HG02970 (cell line): ENCODE data around the gene SLC10A7.

Source experiments
- ATAC-seq: cut with Tn5 transposase; IDR thresholded peaks from one replicate; pipeline ENCODE4 v1.9.1; 2021; ENCODE audit warnings: mild to moderate bottlenecking, moderate library complexity, moderate number of reproducible peaks; ENCODE audit not compliant: unreplicated experiment, low FRiP score

The SLC10A7 gene

GRCh38 chr4:146237092-146237491 is 284.6 kb downstream of the SLC10A7 start:
- no peak for ATAC-seq

DNA sequence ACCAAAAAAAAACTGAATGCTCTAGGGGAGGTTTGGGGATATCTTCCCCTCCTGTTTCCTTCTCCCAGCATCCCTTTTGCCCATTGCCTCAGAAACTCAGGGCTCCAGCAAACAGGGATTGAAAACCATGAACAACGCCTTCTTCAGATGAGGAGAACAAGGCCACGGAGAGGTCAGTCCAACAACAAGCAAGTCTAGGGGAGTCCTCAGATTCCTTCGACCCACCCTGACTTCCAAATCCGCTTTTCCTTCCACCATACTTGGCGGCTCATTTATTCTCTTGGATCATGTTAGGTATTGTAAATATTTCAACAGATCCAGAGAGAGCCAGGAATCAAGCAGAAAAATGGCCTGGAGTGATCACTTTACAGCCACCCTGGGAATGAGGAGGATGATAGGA is 285.5 kb downstream of the SLC10A7 start:
- no peak for ATAC-seq

- ATAC-seq: no peak
These were observed 286.0 kb downstream of the SLC10A7 start for GRCh38 chr4:146235654-146236177.

DNA sequence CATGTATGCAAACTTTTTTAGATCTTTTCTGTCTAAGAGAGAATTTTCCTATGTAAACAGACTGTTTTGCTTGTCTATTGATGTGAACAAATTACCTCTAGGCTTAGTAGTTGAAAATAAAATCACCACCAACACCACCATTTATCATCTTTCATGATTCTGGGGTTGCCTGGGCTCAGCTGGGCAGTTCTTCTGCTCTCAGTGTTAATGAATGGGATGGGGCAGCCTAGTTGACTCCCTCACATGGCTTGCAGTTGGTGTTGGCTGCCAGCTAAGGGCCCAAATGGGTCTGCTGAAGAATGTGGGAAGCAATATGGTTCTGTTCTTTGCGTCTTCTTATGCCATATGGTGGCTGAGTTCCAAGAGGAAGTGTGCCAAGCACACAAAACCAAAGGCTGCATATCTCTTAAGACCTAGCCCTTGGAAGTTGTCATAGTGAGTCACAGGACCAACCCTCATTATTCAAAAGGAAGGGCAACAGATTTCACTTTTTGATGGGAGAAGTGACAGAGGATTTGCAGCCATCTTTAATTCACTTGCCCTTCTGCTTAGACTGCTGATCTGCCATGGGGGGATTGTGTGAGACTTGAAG is 289.5 kb downstream of the SLC10A7 start:
- no peak for ATAC-seq

DNA sequence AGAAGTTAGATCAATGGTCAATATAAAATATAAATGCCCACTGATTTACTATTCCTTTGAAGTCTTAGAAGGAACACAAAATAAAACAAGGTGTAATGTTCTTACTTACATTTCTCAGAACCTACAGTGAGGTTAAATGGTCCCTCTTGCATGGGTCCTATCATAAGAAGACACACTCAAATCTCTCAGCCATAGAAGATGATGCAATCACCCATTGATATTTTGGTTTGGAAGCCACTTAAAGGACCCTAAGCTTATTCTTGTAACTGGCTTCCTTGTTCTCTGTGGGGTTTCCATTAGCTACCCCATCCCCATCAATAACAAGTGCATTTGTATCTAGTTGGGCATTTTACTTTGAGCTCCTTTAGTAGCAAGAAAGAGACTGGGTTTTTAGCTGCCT is 292.3 kb downstream of the SLC10A7 start:
- no peak for ATAC-seq

- no peak for ATAC-seq
These were observed 297.3 kb downstream of the SLC10A7 start for GRCh38 chr4:146224326-146224966.

DNA sequence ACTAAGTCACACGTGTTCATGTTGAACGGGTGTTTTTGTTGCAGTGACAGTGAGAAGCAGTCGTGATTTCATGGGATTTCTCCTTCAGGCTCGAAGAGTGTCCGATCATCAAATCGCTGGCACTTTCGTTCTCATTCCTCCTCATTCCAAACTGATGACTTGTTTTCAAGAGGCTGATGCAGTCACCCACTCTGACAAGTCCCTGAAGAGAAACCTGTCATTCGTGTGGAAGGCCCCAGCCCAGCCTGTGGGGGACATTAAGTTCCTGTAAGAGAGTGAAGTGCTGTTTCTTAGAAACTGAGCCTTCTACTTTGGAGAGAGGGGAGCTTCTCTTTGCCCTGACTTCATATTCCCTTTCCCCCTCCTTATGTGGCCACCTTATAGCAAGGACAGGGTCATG is 299.4 kb downstream of the SLC10A7 start:
- ATAC-seq: no peak

- no peak for ATAC-seq
These were observed 307.5 kb downstream of the SLC10A7 start, which contains the start of gene REELD1 for GRCh38 chr4:146214238-146214637. REELD1 (plus strand) TSS chr4:146214538; CDS start chr4:146216953, 2,415 bp downstream.

DNA sequence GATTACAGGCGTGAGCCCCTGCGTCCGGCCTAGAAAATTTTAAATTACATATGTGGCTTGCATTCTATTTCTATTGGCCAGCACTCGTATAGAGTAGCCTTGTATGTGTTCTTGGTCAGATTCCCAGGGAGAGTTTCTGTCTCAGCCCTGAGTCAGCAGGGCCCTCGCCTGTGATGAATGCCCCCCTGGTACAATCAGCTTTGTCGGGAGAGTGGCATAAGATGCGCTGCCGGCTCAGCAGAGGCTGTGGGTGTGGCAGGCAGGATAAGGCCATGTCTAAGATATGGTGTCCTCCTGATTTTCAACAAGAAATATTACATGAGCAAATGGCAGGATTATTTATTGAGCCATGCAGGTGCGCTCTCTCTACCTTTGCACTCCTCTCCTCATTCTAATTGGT is 309.0 kb downstream of the SLC10A7 start:
- no peak for ATAC-seq

DNA sequence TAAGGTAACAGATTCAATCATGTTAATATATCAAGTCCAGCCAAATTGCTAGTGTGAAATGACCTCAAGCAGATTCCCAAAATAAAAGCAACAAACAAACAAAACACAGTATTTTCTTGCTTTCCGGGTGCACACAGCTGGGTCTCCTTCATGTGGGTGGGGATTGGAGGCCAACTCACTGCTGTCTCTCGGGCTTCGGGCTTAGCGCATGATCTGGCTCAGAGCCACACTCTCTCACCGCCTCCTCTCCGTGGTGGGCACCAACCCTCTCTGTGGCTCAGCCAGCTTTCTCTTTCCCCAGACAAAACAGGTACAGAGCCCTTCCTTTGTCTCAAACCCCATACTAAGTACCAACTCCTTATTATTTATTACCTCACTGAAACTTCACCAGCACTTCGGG is 310.3 kb downstream of the SLC10A7 start:
- no peak for ATAC-seq

DNA sequence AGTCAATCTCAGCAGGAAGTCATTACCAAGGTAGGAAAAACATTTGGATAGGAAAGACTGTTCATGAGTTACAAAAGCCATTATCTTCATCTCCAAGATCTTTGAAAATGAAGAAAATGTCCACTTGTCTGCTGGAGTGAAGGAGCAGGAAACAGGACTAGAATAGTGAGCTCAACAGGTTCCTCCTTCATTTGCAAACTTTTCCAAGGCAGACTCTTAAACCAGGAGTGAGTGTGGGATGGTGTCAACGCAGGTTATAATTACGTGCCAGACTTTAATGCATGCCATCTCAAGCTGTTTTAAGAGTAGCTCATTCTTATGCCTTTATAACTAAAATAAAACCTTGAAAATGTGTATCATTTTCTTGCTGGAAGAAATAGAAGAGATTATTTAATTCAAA is 310.9 kb downstream of the SLC10A7 start:
- no peak for ATAC-seq

DNA sequence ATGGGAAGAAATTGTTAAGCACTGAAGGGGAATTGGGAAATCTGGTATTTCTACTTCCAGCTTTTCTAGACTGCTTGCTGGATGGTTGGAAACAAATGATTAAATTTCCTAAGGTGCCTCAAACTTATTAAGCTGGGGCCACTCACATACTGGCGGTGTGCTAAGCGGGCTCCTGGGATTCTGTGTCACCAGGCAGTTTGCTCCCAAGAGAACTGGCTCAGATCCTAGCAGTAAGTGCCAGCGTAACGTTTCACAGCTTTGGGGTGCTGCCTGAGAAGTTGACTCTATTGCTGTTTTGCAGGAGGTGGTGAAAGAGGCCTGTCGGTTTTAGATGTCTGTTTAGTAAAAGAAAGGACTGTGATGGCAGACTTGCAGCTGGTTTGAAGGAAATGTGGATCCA is 314.3 kb downstream of the SLC10A7 start:
- no peak for ATAC-seq
